ENCODE data around the gene TMUB2.

The TMUB2 gene

DNA sequence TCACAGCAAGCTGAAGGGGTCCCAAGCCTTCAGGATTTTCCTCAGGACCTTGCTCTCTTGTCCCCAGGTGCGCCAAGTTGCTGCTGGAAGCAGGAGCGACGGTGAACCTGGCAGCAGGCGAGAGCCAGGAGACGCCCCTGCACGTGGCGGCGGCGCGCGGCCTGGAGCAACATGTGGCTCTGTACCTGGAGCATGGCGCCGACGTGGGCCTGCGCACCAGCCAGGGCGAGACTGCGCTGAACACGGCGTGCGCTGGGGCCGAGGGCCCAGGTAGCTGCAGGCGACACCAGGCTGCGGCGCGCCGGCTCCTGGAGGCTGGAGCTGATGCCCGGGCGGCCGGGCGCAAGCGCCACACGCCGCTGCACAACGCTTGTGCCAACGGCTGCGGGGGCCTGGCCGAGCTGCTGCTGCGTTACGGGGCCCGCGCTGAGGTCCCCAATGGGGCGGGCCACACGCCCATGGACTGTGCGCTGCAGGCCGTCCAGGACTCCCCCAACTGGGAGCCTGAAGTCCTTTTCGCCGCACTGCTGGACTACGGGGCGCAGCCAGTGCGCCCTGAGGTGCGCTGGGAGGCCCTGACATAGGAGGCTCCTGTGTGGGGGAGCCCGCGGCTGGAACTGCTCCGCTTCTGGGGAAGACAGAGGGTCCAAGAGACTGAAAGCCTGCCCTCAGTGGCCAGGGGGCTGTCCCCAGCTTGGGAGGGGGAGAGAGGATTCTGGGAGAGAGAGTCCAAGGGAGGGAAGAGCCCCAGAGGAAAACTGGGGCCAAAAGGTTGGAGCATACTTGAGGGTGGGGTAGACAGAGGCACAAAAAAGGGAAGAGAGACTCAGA is 9.9 kb upstream of the TMUB2 start:
- no peak for DNase-seq (ENCODE audit: low read depth)

DNA sequence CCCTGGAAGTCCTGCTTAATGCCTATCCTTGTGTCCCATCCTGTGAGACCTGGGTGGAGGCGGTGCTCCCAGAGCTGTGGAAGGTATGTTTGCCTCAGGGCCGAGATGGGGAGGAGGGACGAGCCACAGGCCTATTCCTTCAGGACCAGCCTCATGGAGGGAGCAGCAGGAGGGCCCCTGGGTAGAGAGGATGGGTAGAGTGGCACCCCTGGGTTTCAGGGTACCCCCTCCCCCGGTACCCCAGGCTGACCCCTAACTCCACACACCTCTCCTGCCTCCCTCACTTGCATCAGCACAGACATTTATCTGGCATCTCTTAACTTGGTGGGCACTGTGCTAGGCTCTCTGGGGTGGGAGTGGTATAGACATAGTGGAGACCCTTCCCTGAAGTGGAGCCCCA is 9.1 kb upstream of the TMUB2 start:
- no peak for DNase-seq (ENCODE audit: low read depth)

DNA sequence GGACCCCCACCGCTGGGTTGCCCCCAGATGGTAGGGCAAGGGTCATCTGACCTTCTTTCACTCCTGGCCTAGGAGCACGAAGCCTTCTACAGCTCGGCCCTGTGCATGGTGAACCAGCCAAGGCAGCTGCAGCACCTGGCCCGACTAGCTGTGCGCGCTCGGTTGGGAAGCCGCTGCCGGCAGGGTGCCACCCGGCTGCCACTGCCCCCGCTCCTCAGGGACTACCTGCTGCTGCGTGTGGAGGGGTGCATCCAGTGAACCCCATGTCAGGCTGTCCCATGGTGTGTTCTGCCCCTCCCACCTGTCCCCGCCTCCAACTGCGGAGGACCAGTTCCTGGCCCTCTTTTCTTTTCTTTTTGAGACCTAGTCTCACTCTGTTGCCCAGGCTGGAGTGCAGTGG is 8.6 kb upstream of the TMUB2 start:
- no peak for DNase-seq (ENCODE audit: low read depth)

DNA sequence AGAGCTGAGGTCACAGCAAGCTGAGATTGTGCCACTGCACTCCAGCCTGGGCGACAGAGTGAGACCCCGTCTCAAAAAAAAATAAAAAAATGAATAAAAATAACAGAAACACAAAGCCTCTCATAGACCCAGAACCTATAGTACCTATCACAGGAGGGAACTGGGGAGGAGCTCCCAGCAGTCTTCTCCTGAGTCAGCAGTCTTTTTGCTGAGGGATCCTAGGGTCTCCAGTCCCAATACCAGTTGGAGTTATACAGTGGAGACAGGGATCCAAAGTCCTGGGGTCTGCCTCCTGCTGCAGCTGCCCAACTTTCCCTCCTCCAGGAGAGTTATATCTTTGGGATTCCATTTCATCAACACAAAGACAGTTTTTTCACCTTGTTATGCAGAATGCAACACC is 3.7 kb upstream of the TMUB2 start:
- DNase-seq (ENCODE audit: low read depth) = no peak

DNA sequence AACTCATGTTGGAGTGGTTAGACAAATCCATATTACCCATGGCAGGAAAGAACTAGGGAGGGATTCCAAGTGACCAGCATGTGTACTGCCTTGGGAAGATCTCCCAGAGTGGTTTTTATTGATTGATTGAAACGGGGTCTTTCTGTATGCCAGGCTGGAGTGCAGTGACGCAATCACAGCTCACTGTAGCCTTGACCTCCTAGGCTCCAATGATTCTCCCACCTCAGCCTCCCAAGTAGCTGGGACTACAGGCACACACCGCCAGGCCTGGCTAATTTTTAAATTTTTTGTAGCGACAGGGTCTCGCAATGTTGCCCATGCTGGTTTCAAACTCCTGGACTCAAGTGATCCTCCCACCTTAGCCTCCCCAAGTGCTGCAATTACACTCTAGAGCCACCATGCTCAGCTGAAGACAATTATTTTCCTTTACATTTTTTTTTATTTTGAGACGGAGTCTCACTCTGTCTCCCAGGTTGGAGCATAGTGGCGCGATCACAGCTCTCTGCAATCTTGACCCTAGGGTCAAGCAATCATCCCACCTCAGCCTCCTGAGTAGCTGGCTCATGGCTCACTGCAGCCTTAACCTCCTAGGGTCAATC is 2.5 kb upstream of the TMUB2 start:
- no peak for DNase-seq (ENCODE audit: low read depth)

DNA sequence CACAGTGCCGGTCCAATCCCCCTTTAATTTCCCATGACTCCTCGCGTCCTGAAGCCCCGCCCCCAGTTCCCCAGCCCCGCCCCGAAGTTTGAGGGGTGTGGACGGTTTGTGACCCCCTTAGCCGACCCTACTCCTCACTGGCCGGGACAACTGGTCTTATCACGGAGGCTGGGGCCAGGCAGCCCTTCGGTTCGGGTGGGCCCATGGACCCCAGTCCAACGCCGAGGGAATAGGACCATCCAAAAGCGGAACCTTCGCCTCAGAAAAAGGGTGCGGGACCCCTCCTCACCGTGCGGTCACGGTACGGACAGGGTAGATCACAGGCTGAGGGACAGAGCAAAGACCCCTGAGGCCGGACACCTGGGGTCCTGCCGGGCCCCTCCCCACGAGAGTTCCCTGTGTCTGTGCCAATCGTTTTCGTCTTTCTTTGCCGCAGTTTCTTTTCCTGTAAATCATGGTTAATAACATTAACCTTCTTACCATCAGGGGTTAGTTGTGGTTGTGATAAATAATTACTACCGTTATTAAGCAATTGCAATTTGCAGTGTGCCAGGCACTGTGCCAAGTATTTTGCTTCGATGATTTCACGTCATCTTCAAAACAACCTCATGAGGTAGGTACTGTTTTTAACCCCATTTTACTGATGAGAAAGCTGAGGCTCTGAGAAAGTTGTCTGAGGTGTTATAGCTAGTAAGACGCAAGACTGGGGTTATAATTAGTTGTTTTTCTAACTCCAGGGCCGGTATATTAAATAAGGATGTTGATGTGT is 543 bp downstream of the TMUB2 start:
- peak; percentile 45 for DNase-seq (ENCODE audit: low read depth)

DNA sequence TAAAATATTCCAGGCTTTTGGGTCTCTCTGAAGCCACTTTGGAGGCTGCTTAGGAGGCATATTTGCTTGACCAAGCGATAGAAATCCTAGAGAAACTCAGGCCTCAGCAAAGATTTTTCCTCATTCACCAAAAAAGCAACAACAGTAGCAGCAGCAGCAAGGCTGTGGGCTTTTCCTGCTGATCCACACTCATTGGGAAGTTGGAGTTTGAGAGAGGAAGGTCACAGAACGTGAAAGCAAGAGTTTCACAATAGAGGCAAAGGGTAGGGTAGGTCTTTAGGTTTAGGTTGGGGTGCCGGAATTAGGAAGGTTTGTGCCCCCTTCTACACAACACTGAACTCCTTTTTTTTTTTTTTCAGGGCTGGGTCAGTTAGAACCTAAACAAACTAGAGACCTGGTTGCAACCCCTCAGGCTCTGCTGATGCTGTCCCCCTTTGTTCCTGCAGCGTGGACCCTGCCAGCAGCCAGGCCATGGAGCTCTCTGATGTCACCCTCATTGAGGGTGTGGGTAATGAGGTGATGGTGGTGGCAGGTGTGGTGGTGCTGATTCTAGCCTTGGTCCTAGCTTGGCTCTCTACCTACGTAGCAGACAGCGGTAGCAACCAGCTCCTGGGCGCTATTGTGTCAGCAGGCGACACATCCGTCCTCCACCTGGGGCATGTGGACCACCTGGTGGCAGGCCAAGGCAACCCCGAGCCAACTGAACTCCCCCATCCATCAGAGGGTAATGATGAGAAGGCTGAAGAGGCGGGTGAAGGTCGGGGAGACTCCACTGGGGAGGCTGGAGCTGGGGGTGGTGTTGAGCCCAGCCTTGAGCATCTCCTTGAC is 2.0 kb downstream of the TMUB2 start:
- DNase-seq (ENCODE audit: low read depth) = no peak

DNA sequence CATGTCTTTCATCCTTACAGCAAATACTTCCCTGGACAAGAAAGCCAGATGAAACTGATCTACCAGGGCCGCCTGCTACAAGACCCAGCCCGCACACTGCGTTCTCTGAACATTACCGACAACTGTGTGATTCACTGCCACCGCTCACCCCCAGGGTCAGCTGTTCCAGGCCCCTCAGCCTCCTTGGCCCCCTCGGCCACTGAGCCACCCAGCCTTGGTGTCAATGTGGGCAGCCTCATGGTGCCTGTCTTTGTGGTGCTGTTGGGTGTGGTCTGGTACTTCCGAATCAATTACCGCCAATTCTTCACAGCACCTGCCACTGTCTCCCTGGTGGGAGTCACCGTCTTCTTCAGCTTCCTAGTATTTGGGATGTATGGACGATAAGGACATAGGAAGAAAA is 3.7 kb downstream of the TMUB2 start:
- DNase-seq (ENCODE audit: low read depth) = no peak

DNA sequence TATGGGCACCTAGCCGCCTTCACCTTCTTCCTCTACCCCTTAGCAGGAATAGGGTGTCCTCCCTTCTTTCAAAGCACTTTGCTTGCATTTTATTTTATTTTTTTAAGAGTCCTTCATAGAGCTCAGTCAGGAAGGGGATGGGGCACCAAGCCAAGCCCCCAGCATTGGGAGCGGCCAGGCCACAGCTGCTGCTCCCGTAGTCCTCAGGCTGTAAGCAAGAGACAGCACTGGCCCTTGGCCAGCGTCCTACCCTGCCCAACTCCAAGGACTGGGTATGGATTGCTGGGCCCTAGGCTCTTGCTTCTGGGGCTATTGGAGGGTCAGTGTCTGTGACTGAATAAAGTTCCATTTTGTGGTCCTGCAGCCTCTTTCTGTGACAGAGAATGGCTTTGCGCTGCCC is 4.6 kb downstream of the TMUB2 start:
- no peak for DNase-seq (ENCODE audit: low read depth)

DNA sequence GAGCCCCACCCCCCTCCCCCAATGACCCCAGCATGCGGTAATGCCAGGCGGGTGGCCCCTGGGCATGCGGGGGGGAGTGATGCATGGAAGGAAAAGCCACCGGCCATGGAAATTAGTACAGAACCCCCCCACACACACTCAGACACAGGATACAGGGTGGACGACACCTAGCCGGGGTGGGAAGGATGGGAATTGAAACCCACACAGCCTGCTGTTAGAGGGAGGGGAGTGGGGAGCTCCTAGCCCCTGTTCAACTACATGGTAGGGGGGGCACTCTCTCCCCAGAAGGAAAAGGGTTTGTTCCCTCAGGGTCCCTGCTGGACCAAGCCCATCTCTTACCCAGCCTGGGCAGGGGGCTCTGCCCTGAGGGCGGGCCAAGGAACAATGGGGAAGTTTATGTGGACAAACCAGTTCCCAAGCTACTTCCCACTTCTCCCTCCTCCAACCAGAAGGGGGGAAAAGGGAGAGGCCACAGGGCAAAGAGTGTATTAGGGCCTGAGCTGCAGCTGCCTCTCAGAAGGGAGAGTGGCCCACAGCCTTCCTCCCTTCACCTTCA is 5.2 kb downstream of the TMUB2 start:
- DNase-seq (ENCODE audit: low read depth) = no peak

DNA sequence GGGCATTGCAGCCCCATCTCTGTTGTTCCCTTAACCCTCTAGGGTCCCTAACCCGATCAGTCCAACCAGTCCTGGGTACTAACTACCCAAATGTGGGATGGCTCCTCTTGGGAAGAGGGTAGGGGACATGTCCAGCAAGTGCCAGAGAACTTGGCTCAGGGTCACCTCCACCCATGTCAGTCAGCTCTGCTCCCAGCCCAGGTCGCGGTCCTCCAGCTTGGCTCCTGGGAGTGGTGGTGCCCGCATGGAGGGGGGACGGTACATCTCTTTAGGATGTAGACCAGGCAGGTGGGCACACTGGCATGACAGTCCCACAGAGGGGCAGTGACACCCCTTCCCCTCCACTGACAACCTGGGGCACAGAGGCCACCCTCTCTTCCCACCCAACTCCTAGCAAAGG is 6.0 kb downstream of the TMUB2 start:
- DNase-seq (ENCODE audit: low read depth) = no peak

DNA sequence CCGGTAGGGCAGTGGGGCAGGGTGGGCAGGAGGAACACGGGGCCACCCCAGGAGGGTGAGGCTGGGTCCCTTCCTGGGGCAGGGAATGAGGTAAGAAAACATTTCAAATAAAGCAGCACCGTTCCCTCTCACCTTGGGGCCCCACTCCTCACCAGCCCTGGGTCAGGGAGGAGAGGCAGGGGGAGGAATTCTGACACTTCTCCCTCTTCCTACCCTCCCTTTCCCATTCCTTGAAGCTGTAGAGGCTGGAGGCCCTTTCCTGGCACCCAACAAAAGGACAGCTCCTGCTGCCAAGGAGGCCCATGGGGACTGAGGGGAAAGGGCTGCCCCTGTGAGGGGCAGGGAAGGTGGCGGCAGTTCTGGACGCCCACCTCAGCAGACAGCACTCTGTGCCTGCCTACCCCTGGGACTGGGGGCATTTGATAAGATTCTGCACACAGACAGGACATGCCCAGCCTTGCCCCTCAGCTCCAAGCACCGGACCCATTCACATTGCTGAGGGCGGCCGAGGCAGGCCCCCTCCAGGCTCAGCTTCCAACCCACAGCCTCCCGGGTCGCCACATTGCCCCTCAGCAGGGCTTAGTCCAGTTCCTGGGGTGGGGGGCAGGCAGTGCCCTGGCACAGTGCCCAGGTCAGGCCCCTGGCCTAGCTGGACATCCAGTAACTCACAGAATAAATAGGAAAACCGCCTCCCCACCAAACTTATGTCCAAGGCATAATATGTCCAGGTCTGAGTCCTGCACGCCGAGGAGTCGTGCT is 6.7 kb downstream of the TMUB2 start:
- DNase-seq (ENCODE audit: low read depth) = no peak

DNA sequence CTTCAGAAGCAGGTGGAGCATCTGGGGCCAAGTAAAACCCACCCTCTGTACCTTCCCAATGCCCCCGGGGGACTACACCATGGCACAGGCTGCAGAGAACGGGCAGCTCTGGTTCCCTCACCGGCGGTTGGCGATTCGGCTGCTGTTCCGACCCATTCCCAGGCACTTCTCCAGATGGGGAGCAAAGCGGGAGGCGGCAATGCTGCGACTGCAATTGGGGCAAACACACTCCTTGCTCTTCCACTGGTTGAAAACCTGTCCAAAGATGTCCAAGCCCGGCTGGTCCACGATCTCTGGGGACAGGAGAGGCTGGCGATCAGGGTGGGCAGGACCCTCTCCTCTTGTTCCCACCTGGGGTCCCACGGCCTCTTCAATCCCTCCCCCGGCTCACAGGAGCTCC is 10.3 kb downstream of the TMUB2 start:
- no peak for DNase-seq (ENCODE audit: low read depth)

DNA sequence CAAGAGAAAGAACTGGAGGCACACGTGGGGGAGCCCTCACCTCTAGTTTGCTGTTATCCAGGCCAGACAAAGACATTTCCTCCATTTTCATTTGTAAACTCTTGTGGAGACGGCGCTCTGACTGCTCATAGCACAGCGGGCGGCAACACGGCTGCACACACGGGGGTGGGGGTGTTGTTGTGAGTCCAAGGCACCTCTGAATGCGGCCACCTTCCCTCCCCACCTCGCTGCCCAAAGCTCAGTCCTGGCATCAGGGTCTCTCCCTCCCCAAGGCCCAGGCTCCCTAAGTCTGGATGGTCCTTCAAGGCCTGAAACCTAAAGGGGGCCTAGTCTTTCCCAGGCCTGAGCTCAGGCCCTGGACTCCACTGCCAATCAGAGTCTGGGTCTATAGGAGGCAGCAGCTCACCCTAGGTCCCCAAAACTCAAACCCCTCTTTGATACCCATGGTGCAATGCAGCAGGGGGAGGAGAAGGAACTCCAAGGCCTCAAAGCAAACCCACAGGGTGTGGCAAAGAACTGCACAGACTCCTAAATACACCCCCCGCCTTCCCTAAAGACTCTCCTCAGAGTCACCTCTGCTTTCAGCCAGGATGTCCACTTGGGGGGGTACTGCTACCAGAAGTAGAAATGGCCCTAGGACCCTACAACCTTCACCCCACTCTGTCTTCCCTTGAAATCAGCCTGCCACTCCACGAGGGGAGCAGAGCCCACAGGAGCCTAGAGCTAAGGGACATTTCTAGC is 11.4 kb downstream of the TMUB2 start:
- peak; percentile 46 for DNase-seq (ENCODE audit: low read depth)

DNA sequence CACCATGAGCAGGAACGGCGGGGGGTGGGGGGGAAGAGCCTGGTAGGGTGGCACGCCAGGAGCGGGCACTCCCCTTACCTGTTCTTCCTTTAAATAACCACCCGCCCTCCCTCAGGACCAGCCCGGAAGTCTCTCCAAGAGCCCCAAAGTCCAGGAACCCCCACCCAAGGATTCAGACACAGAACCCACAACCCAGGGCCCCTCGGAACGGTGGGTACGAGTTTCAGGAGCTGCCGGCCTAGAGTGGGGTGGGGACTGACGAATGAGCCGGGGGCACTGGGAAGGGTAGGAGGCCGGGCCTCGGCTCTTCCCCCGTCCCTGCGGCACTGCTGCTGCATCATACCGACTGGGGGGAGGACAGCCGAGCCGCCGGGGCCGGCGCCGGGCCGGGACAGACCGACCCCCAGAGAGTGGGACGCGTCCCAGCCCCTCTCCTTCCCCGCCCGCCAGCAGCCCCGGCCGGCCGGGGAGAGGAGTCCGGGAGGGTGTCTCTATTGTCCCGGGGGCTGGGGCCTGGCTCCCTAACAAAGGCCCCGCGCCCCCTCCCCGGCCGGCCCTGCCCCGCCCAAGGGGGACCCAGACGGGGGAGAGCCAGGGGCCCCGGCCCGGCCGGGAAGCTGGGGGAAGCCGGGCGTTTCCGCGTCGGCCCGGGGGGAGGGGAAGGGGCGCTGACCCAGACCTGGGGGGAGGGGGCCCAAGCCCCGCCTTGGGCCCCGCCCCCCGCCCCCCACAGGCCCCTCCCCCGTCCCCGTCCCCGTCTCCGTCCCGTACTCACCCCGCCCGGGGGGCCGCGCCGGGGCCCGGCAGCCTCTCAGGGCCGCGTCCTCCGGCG is 12.2 kb downstream of the TMUB2 start:
- DNase-seq (ENCODE audit: low read depth) = peak; percentile 39

DNA sequence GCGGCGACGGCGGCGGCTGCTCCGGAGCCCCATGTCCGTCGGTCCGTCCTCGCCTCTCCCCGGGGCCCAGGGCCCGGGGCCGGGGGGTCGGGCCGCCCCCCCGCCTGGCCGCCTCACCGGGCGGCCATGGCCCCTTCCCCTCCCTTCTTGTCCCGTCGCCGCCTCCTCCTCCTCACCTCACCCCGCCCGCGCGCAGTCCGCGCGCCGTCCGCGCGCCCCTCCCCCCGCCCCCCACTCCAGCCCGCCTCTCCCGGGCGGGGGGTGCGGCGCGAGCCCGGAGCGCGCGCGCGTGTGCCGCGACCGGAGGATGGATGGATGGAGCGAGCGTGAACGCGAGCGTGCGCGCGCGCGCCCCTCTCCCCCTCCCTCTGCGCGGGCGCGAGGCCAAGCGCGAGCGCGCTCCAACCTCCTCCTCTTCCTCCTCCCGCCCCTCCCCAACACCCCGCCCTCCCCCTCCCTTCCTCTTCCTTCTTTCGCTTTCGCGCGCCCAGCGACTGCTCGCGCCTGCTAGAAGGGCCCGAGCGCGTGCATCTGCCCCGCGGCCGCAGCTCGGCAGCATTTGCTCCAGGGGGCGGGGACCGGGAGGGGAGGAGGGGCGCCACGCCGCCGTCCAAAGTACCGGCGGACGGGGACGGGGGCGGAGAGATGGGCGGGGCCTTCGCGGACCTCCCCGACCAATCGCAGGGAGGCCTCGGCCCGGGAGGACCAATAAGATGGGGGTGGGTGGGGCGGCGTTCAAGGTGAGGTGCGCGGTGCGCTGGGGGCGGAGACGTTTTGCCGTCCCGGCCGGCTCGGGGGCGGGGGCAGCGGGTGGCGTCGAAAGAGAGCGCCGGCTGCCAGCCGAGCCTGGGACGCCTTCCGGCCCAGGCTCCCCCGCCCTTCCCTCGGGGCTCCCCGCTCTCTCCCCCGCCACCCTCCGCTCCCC is 13.0 kb downstream of the TMUB2 start, which contains the start of gene ATXN7L3:
TSS of gene ATXN7L3 (minus strand) at position 332 of the 925 bp plus-strand sequence. CDS start 1,814 bp downstream, outside the sequence.
- DNase-seq (ENCODE audit: low read depth) = peak; percentile 99

DNA sequence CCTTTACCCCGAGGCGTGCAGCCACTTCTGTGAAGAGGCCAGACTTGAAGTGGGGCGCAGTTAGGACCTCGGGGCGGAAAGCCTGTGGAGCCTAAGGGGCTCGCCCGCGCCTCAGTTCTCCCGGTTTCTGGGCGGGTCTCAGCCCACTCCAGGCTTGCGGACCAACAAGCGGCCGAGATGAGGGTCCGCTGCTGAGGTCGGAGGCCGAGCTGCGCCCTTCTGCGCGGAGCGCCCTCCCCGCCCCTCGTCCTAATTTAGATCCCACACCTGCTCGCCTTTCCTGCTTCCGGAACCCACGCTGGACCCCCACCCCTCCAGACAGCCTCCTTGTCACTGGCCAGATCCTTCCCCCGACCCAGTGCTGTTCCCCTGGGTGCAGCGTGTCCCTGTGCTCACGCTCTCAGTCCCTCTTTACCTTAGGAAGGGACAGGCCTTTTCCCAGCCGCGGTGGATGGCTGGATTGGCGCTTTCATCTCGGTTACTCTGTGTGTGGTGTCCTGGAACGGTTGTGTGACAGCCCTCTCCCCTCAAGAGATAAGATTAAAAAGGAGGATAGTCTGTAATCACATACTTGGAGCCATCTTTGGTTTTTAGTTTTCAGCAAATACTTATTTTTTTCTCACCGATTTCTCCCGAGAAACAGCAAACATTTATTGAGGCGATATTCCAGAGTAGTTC is 13.8 kb downstream of the TMUB2 start:
- DNase-seq (ENCODE audit: low read depth) = no peak

DNA sequence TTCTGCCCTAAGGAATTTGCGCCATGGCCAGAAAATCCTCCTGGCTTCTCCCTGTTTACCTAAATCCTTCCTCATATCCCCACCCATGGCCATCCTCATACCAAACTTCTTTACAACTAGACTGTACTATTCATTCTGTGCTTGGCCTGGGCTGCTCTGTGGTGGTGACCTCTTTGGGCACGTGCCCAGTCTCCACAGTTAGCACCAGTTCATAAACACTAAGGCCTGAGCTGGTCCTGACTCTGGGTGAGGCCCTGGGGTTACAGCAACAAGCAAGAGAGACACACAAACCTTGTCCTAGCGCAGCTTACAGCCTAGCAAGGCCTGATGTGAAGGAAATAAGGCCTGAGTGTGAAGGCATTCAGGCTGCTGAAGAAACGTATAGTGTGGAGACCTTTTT is 16.0 kb downstream of the TMUB2 start:
- no peak for DNase-seq (ENCODE audit: low read depth)
